Omental fat pad (tissue), 4 donors: Measurements from ENCODE around the gene ITGB2. TPM values are rescaled to one million over a fixed set of nuclear protein-coding genes. Genes with fewer than 3 reads are reported as not detected.

Experiments used
- ATAC-seq: fragments of 150-250 bp; one replicate; pipeline ENCODE4 v1.9.1; 2016; ENCODE audit warnings: mild to moderate bottlenecking, moderate library complexity; ENCODE audit not compliant: low FRiP score
- DNase-seq: peaks from one replicate; pipeline ENCODE4 v3.0.0-alpha.2; 2019; ENCODE audit warnings: low spot score
- CTCF ChIP-seq, 3 donors: fragments of 450-650 bp; IDR thresholded peaks; one replicate each; pipeline ENCODE4 v1.5.1; 2016 to 2017; ENCODE audit warnings: antibody characterized with exemption in 3 of 3, mild to moderate bottlenecking in 3 of 3, moderate library complexity in 2 of 3
- total RNA-seq, 4 donors: library from RNA; depleted of rRNA; stranded (reverse); fragments of >200 nt; gene quantifications; one replicate each; pipeline ENCODE4 v1.1.0, GENCODE V29; 2016

Gene ITGB2
- total RNA-seq, 4 donors from 2014 or later: 98.5 to 581 (median 217) TPM

- no peak for TF ChIP-seq CTCF (IDR thresholded peaks at IDR 0.05)
- no peak for DNase-seq
- ATAC-seq: no peak
Observed at GRCh38 chr21:44842721-44843445, 77.8 kb downstream of the ITGB2 start.

DNA sequence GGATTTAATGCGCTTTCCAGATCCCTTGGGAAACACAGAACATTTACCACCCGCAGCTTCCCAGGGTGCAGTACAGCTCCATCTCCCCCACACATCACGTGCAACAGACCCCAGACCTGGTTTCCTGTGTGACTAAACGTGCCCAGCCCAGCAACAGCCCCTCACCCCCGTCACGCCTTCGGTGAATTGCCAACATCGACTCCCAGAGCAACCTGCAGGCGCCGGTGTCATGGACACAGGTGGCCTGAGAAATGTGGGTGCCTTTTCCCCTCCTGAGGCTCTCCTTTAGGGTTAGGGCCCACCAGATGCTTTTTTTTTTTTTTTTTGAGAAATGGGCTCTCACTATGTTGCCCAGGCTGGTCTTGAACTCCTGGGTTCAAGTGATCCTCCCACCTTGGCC lies 78.6 kb downstream of the ITGB2 start:
- DNase-seq: no peak
- TF ChIP-seq CTCF (IDR thresholded peaks at IDR 0.05): no peak

GRCh38 chr21:44840771-44841170 lies 79.9 kb downstream of the ITGB2 start:
- TF ChIP-seq CTCF (IDR thresholded peaks at IDR 0.05): no peak
- DNase-seq (no peak), ATAC-seq (no peak)

More for the DNA sequence above, 78.6 kb downstream of the ITGB2 start:
- no peak for ATAC-seq

DNA sequence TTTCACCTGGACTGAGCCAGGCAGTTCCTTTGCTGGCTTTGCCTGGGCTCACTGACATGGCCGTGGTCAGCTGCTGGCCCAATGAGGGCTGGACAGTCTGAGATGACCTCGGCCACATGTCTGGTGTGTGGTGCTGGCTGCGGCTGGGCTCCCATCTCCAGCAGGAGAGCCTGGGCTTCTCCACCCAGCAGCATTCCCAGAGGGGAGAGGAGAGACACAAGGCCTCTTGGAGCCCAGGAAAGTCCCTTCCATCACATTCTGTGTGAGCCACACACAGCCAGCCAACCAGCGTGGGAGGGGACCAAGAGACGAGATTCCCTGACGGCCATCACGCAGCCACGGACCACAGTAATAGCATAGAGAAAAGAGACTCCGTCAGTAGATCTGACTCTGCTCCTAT lies 81.7 kb downstream of the ITGB2 start:
- DNase-seq (no peak), ATAC-seq (no peak)
- no peak for TF ChIP-seq CTCF (IDR thresholded peaks at IDR 0.05)

DNA sequence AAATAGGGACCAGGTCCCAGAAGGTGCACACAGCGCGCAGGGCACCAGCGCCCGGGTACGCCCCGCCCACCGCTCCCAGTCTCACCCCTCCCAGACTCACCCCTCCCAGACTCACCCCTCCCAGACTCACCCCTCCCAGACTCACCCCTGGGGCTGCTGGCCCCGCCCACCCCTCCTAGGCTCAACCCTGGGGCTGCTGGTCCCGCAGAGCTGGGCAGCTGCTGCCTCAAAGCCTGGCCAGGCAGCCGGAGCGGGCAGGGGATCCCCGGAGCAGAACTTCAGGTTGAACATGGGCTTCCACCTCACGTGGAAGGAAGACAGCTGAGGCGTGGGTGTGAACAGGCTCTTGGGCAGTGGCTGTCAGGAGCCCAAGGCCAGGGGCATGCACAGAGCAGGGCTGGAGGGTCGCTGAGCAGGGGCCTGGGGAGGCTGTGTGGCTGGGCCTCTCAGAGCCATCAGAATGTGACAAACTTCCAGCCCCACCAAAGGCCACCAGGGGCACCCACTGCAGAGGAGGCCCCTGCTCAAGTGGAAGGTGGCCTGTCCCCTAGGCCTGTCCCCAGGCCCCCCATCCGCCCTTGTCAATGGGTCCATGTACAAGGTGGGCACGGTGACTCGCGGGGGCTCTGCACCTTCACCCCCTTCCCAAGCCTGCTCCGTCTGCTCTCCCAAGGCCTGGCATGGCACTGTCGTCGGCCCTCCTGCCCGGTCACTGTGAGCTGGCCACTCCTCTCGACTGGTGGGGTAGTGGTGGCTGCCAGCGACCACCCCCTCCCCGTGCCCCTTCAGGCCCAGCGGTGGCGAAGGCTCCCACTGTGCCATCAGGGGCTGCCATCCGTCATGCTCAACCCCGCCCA lies 82.4 kb downstream of the ITGB2 start:
- TF ChIP-seq CTCF (IDR thresholded peaks at IDR 0.05): no peak
- DNase-seq (no peak), ATAC-seq (no peak)

- no peak for TF ChIP-seq CTCF (IDR thresholded peaks at IDR 0.05)
- no peak for ATAC-seq
- DNase-seq: no peak
Observed at GRCh38 chr21:44837537-44837936, 83.2 kb downstream of the ITGB2 start.
